A549 (cell line): Measurements from ENCODE around the gene BANP.
"Not testable (repeated sequence)": the region's sequence is repeated elsewhere in the genome, so short reads cannot be mapped to it uniquely, and the experiment has no call there.

Experiments used
- BHLHE40 ChIP-seq: IDR thresholded peaks from 2 replicates; pipeline ENCODE4 v1.6.1; 2012; ENCODE audit warnings: low read depth, low read length, inconsistent platforms
- CBX8 ChIP-seq: fragments of 200-600 bp; sonication (generic); IDR thresholded peaks from 2 replicates; pipeline ENCODE4 v1.6.1; 2016
- MAZ ChIP-seq: fragments of 150-350 bp; IDR thresholded peaks from 2 replicates; pipeline ENCODE4 v1.6.1; 2014; ENCODE audit warnings: antibody characterized with exemption, low read depth, low read length, borderline replicate concordance
- NFE2L2 ChIP-seq: fragments of 150-350 bp; conservative IDR thresholded peaks from 2 replicates; pipeline ENCODE4 v1.6.1; 2014; ENCODE audit warnings: low read length
- POLR2A ChIP-seq: IDR thresholded peaks from 2 replicates; pipeline ENCODE4 v1.6.1; 2012; ENCODE audit warnings: mild to moderate bottlenecking, low read length
- RFX5 ChIP-seq: fragments of 450-650 bp; IDR thresholded peaks from 2 replicates; pipeline ENCODE4 v1.7.1; 2014; ENCODE audit warnings: antibody characterized with exemption, mild to moderate bottlenecking, moderate library complexity
- SMC3 ChIP-seq: fragments of >200 bp; sonication (Bioruptor Twin); formaldehyde crosslinking; IDR thresholded peaks from 3 replicates; pipeline ENCODE4 v1.6.1; 2018; ENCODE audit warnings: inconsistent platforms
- TF ChIP-seq, protein P1 (sequence below): fragments of 450-650 bp; IDR thresholded peaks from 2 replicates; pipeline ENCODE4 v1.6.1; 2014; ENCODE audit warnings: antibody characterized with exemption
- TF ChIP-seq, protein P2 (sequence below): fragments of >200 bp; sonication (Bioruptor Twin); formaldehyde crosslinking; IDR thresholded peaks from 3 replicates; pipeline ENCODE4 v1.5.1; 2016
- TF ChIP-seq, protein P3 (sequence below): IDR thresholded peaks from 2 replicates; pipeline ENCODE4 v1.6.1; 2012

DNA sequence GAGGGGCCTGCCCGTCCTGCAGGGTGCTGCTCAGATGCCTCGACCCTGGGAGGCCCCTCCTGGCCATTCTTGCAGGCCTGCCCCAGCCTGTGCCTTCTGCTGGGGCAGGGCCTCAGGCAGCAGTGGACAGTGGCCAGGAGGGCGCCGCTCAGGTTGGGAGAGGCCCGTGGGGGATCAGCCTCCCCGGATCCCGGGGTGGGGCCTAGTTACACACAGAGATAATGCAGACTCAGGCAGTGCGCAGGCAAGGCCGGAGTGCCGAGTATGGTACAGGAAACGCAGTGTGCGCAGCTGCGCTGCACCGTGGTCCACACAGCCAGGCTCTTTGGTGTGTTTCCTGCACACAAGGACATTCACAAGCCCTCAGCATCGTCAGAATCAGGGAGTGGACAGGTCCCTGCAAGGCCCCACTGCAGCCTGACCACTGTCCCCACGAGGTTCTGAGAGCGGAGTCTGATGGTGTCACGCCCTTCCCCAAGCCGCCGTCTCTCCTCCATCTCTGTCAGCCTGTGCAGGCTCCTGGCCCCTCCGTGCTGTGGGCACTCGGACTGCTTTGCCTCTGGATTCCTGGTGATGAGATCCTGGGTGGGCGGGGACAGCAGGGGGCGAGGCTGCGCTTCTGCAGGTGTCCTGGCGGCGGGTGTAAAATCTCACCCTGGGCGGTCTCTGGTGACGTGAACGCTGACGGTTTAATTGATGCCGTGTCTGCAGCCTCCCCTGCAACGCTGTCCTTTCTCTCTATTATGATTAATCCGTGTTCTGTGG is 141.7 kb downstream of the BANP start:
- TF ChIP-seq, protein P1, sequence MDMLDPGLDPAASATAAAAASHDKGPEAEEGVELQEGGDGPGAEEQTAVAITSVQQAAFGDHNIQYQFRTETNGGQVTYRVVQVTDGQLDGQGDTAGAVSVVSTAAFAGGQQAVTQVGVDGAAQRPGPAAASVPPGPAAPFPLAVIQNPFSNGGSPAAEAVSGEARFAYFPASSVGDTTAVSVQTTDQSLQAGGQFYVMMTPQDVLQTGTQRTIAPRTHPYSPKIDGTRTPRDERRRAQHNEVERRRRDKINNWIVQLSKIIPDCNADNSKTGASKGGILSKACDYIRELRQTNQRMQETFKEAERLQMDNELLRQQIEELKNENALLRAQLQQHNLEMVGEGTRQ: not testable (repeated sequence)
- TF ChIP-seq, protein P2, sequence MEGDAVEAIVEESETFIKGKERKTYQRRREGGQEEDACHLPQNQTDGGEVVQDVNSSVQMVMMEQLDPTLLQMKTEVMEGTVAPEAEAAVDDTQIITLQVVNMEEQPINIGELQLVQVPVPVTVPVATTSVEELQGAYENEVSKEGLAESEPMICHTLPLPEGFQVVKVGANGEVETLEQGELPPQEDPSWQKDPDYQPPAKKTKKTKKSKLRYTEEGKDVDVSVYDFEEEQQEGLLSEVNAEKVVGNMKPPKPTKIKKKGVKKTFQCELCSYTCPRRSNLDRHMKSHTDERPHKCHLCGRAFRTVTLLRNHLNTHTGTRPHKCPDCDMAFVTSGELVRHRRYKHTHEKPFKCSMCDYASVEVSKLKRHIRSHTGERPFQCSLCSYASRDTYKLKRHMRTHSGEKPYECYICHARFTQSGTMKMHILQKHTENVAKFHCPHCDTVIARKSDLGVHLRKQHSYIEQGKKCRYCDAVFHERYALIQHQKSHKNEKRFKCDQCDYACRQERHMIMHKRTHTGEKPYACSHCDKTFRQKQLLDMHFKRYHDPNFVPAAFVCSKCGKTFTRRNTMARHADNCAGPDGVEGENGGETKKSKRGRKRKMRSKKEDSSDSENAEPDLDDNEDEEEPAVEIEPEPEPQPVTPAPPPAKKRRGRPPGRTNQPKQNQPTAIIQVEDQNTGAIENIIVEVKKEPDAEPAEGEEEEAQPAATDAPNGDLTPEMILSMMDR: not testable (repeated sequence)
- TF ChIP-seq POLR2A, NFE2L2, MAZ, RFX5, CBX8, SMC3, BHLHE40: not testable (repeated sequence)
- TF ChIP-seq, protein P3, sequence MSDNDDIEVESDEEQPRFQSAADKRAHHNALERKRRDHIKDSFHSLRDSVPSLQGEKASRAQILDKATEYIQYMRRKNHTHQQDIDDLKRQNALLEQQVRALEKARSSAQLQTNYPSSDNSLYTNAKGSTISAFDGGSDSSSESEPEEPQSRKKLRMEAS: not testable (repeated sequence)
